Smooth muscle cell of the brain vasculature (primary cell): ENCODE measurements around the gene RSPRY1.

Source experiments
- DNase-seq: peaks from one replicate; pipeline ENCODE4 v3.0.0-alpha.2; 2012; ENCODE audit warnings: low read depth, low spot score

Gene RSPRY1

DNA sequence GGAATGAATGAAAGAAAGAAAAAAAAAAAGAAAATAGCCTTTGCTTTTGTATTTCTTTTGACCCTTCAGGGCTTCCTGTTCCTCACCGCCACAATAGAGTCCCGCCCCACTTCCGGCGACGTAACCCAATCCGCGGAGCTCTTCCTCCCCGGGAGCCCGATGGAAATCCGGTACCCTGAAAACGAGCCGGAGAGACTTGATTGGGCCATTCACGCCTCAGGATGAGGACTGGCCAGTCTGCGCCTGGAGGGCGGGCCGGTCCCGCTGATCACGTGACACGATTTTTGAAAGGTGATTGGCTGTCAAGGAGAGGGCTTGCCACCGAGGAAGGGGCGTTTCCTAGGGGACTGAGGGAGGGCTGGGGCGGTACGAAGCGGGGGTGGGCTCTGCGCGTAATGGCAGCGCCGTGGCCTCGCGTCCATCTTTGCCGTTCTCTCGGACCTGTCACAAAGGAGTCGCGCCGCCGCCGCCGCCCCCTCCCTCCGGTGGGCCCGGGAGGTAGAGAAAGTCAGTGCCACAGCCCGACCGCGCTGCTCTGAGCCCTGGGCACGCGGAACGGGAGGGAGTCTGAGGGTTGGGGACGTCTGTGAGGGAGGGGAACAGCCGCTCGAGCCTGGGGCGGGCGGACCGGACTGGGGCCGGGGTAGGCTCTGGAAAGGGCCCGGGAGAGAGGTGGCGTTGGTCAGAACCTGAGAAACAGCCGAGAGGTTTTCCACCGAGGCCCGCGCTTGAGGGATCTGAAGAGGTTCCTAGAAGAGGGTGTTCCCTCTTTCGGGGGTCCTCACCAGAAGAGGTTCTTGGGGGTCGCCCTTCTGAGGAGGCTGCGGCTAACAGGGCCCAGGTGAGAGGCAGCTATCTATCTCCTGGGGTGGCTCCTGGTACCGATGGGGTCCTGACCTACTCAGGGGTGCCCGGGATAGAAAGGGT, at the start of gene RSPRY1, which contains the start of gene PSME3IP1:
RSPRY1 (plus strand) TSS at position 385 of the 927 bp plus-strand sequence. CDS start 18,330 bp downstream, outside the sequence.
PSME3IP1 (minus strand) TSS at position 95 of the 927 bp plus-strand sequence. CDS start 12,185 bp downstream, outside the sequence.
- DNase-seq: peak; percentile 99

DNA sequence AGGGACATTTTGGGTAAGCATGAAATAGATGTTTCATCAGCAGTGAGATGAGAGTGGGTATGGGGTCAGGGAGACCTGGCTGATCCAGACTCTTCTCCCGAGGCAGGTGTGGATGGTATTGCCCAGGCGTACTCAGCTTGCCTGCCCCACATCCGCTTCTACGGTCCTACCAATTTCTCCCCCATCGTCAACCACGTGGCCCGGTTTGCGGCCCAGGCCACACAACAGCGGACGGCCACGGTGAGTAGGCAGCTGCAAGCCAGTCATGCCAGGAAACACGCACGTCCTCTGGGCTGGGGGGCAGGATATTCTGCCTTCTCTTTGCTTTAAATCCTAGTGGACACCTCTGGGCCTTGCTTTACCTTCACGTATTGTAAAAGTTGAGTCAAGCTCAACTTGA, 49.1 kb upstream of the RSPRY1 start:
- DNase-seq: no peak

DNA sequence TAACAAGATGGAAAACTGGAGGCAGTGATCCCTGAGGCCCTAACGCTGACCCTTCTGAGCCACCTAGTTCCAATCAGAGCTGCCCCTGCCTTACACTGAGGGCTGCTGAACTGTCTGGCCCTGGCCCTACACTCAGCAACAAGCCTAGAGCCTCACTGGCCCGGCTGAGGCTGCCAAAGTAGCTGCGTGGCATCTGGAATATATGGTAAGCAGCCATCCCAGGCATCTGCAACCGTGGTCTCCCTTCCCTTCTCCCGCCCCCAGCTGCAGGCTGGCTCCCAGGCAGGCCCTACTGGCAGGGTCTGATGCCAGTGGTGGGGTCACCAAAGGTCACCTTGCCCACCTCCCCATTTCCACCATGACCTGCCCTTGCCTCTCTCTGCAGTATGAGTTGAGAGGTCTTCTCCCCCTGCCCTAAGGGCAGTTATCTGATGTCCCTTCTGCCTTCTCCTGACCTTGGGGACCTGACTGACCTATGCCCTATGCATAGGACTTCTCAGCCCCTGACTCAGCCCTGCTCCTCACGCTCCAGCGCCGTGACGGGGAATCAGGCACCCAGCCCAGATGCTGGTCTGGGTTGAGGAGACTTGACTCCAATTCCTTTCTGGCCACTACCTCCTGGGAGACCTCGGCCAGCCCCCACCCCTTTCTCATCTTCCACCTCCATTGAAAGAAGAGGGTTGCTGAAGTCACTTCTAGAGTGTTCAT, 48.4 kb upstream of the RSPRY1 start:
- no peak for DNase-seq

DNA sequence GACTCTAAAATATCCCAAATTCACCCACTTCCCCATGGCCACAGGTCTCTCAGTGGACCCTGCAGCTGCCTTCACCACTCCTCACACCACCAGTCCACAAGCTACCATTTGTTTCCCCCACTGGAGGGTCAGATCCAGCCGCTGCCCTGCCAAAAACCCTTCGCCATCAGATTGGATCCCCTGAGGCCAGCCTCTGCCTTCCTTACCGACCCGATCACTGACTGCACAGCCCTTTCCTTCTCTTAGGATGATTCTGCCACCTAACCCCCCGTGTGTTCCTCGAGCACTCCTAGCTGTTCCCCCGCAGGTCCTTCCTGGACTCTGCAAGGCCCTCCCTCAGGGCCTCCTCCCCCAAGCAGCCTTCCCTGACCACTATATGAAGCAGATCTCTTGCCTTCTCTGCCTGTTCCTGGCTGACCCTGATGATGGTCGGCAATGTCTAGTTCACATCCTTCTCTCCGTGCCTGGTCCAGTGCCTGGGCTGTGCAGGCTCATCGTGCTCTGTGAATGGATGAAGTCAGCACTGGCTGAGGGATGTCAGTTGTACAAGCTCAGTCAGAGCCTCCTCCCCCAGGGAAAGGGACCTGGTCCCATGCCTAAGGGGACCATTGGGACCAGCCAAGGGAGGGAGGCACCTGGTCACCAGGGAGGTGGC, 47.7 kb upstream of the RSPRY1 start:
- no peak for DNase-seq

DNA sequence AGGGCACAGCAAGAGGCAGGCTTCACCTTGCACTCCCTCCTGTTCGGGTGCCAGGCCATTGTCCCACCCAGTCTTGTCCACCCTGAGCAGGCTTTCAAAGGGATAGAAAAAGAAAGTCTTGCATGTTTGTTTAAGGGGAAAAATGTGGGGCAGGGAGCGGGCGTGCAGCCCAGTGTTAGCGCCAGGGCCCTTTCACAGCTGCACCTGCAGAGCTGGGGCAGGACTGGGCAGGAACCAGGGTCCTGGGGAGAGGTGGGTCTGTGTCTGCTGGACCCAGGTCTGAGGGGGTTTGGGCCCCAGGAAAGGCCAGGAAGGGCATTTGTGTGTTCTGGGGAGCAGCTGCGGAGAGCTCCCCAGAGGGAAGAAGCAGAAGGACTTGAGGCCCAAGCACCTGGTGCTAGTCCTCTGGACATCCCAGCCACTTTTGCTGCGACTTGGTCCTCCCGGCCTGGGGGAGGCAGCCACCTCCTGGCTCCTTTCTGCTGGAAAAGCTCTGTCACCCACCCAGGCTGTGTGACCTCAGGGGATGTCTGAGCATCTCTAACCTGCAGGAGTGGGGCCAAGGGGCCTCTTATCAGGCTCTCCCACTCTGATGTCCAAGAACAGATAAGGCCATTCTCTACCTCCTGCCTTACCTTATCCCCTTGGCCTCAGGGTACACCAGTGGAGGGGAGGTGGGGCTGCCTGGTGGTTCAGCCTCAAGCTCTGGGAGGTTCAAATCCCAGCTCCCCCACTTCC, 45.0 kb upstream of the RSPRY1 start:
- DNase-seq: no peak

DNA sequence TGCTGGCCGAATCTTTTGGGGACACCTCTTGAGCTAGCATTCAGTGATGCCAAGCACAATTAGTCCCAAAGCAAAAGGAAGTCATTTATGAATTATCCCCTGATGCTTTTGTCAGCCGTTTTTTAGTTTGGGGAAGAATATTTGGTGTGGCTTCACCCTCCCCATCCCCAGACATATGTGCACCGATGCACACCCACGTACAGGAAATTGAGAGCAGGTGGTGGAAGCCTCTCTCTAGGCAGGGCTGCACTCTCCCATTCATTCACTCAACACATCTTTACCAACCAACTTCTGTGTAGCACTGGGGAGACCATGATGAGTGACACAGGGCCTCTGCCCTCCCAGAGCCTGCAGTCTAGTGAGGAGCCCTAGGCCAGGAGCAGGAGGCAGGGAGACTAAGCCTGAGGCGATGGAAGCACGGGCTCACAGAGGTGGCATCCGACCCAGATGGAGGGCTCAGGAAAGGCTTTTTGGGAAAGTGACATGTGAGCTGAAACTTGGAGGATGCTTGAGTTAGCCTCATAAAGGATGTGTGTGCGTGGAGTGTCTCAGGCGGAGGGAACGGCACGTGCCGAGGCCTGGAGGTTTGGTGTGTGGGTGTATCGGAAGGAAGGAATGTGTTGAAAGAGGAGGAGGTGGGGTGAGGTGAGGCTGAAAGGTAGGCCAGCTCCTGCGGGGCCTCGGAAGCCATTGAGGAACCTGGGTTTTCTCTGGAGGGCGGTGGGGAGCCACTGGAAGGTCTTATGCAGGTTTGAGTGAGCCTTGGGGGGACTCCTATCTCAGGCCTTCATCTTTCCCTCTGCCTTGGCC, 44.1 kb upstream of the RSPRY1 start:
- no peak for DNase-seq

DNA sequence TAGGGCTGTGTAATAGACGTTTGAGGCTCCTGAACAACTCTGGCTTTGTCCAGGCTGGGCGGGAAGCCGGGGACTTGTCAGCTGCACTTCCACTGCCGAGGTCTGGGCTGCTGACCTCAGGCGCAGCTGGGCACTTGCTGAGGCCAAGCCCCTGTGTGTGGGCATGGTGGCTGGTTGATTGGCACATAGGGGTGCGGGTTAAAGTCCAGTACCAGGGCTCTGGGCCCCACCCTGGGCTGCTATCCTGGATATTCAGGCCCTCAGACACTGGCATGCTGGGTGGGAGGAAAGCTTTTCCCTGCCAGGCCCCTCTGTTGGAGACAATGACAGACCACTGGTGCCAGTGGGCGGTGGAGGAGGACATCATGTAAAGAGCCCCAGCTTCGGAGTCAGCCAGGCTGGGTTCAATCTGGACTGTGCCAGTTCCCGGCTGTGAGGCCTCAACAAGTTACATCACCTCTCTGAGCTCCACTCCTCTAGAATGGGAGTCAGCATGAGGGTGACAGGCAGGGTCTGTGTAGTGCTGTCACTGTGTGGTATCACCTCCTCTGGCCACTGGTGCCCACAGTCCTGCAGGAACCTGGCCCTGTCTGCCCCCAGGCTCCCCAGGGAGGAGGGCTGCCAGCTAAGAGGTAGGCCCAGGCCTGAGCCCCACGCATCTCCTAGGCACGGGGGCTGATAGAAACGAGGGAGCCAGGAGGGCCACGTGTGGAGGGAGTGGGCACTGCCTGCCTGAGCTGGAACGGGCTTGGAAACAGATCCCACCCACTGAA, 42.8 kb upstream of the RSPRY1 start:
- no peak for DNase-seq

DNA sequence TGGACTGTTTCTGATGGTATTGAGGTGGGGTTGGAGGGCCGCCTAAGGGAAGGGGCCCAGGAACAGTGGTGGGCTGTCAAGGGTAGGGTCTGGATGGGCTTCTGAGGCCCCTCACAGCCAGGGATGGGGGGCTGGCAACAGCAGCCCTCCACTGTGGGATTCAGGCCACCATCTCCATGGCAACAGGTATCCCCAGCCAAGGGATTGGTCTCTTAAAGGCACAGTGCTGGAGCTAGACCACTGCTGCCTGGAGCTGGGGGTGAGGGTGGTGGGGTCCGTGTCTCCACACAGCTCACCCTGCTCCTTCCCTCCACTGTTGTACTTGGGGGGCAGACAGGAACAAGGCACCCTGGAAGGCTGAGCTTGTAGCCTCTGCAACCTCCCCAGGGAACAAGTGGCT, 42.1 kb upstream of the RSPRY1 start:
- no peak for DNase-seq

DNA sequence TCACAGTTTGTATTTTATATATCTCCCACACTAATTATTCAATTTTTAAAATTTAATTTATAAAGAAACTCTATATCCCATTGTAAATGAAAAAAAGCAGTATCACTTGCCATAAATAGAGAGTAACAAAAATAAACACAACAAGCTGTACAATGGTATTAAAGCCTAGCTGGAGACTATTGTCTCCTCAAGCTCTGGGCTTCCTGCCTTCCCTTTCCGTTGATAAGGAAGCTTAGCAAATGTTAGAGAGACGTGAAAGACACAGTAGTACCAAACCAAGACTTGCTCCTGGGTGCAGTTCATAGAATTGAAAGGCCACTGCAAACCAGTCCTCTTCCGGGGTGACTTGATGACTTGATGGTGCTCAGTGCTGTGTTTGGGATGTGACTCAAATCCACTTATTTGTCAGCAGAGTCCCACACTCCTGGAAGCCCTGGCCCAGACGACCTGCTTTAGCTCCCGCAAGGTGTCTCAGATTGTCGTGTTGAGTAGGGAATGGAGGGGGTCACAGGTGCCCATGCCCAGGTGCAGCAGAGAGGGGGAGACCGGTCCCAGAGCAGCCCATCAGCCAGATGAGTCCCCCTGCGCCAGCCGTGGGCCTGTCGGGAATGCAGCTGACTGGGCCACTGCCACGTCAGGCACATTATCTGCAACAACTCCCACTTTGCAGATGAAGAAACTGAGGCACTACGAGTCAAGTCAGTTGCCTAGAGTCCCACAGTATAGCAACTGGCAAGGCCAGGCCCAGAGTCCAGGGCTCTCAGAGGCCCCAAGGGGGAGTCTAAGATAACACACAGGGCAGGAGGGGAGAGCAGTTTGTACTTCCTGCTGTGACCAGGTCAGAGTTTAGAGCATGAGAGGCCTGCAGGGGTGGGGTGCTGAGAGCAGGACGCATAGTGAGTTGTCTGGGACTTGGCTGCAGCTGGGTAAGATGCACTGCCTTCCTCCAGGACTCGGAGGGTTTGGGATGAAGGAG, 40.8 kb upstream of the RSPRY1 start:
- no peak for DNase-seq

DNA sequence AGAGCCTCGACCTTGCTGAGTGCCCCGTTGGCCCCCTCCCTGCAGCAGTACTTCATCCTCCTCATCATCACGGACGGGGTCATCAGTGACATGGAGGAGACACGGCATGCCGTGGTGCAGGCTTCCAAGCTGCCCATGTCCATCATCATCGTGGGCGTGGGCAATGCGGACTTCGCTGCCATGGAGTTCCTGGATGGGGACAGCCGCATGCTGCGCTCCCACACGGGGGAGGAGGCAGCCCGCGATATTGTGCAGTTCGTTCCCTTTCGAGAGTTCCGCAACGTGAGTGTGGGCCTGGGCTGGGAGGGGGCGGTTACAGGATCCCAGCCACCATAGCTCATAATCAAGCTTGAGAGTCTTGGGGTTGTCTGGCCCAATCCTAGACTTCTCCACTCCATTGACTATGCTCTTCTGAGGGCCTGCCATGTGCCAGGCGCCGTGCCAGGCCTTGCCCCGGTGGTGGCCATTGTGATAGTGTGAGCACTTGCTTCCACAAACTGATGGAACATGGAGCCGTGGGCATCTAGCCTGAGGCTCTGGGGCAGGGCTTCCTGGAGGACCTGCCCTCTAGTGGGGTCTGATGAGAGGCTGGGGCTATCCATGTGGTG, 40.0 kb upstream of the RSPRY1 start:
- no peak for DNase-seq

DNA sequence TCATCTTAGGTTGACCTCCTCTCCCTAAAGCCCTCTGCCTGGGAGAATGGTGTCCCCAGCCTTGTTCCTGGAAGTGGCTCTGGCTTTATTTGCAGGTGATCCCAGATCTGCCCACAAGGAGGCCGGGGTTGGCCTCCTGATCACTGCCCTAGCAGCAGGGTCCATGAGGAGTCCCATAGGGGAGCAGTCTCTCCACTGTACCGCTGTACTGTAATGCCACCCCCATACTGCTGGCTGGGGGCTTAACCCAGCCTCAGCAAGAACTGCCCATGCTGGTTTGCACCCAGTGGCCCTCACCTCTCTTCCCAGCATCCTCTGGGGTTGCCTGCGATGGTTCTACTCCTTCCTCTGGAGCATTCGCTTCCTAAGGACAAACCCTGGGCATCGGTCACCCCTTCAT, 39.4 kb upstream of the RSPRY1 start:
- DNase-seq: no peak

DNA sequence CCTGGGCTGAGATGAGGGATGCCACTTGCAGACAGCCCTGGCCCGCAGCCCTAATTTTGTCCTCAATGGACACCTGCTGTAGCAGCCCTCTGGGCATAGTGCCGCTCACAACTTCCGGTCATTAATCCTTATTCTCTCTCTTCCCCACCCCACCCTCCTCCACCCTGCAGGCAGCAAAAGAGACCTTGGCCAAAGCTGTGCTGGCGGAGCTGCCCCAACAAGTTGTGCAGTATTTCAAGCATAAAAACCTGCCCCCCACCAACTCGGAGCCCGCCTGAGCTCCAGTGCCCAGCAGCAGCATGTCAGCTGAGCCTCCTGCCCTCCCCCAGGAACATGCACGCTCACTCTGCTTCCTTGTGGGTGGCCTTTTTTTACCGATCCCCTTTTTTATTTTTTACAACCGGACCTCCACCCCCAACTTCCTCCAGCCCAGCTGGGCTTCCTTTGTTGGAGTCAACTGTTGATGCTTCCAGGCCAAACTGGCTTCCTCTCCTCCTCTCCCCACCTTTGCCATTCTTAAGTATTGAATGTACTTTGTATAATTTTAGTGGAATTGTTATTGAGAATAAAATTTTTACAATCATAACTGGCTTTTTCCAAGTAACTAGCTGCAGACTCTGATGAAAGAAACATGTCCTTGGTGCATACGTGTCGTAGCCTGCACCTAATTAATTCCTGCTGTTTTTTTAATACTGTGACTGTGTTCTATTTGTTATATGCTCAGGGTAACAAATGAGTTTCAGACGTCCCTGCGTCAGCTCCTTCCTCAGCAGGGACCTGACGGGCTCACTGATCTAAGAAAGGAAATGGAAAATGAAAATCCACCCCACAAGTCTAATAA, 38.5 kb upstream of the RSPRY1 start:
- DNase-seq: no peak

DNA sequence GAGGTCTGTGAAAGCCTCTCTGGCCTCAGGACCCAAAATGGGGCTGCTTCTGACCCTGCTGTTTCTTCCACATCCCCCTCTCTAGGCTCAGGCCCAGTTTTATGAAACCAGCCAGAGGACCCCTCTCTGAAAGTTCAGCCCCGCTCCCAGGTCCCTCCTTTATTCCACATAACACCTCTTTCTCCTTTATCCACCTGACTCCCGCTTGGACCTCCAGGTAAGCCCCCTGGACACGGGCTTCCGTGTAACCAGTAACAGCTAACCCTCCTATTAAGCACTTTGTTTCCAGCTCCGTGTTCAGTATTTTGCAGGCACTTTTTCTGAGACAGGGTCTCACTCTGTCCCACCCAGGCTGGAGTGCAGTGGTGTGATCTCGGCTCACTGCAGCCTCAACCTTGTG, 37.6 kb upstream of the RSPRY1 start:
- DNase-seq: no peak

DNA sequence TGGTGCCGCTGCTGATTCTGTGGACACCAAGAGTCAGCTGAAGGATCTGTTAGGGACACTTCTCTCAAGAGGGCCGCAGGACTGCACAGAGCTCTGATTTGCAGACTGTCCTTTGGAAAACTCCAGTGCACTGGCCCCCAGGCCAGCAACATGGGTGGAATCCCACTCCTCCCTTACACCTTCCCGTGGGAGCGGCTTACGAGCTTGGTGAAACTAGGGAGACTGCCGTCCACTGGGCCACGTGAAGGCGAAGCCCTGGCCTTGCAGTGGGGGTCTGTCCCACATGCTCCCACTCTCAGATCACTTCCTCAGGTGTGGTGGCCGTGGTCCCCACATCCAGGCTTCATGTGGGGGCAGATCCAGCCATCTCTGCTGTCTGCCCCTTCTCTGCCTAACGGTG, 36.7 kb upstream of the RSPRY1 start:
- no peak for DNase-seq

DNA sequence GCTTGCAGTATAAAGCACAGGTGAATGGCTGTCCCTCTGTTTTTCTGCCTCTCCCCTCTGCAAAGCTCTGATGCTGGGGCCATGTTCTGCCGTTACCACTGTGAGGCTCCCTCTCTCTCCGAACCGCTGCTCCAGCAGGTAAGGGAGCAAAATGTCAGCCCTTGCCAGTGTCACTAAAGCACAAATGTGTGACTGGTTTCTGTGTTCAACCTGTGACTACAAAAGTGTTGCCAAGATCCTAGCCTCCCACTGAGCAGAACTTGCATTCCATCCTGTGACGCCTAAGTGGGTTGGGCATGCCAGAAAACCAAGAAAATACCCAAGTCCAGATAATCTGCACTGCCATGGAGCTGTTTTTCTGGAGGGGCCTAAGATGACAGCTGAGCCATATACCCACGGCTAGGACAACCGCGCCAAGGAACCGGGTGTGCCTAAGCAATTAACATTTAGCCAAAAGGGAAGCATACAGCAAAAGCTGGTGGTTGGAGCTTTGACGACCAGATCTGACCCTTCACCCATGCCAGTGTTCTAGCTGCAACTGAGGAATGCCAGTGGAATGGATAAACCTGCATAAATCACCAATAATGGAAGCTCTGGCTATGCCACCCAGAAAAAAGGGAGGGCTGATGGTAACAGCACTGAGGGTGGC, 35.3 kb upstream of the RSPRY1 start:
- DNase-seq: no peak

DNA sequence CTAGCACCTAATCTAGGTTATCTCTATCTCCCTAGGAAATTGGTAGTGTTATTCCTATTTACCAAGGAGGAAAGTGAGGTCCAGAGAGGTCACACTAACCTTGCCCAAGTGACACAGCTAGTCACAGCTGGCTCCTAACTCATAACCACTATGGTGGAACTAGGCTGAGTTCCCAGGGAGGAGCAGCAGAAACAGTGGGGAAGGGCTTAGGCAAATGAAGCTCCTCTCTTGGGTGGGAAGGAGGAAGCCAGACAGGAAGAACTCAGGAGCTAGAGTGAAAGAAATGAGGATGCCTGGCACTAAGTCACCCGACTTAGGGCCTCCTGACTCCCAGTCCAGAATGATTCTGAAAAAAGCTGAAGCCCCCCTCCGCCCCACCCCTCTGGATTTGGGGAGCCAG, 34.8 kb upstream of the RSPRY1 start:
- no peak for DNase-seq
